NCI-H2171 (cell line): ENCODE measurements around the gene ASPDH.

ENCODE experiments used
- DNase-seq: peaks from one replicate; lab custom pipeline; 2025; lab: John Stamatoyannopoulos, UW

The ASPDH gene

GRCh38 chr19:50496189-50497021 is 17.3 kb downstream of the ASPDH start:
- no peak for DNase-seq

- DNase-seq, result no peak
Observed at GRCh38 chr19:50495020-50495531, 18.6 kb downstream of the ASPDH start.

GRCh38 chr19:50494186-50495019 is 19.3 kb downstream of the ASPDH start:
- no peak for DNase-seq

GRCh38 chr19:50493171-50493570 is 20.5 kb downstream of the ASPDH start:
- DNase-seq, result no peak

GRCh38 chr19:50492303-50493052 is 21.2 kb downstream of the ASPDH start:
- DNase-seq, result no peak

- DNase-seq, result no peak
Observed at GRCh38 chr19:50490991-50491472, 22.7 kb downstream of the ASPDH start.

- DNase-seq, result no peak
Observed at GRCh38 chr19:50490411-50490811, 23.3 kb downstream of the ASPDH start.

GRCh38 chr19:50489461-50490011 is 24.2 kb downstream of the ASPDH start:
- no peak for DNase-seq

- no peak for DNase-seq
Observed at GRCh38 chr19:50488389-50489194, 25.1 kb downstream of the ASPDH start.

- DNase-seq, result peak; percentile 16
Observed at GRCh38 chr19:50486823-50487515, 26.7 kb downstream of the ASPDH start.

- no peak for DNase-seq
Observed at GRCh38 chr19:50485284-50485955, 28.3 kb downstream of the ASPDH start.

GRCh38 chr19:50482916-50483315 is 30.8 kb downstream of the ASPDH start:
- no peak for DNase-seq

- DNase-seq, result no peak
Observed at GRCh38 chr19:50482271-50482855, 31.4 kb downstream of the ASPDH start.

- no peak for DNase-seq
Observed at GRCh38 chr19:50481351-50482149, 32.2 kb downstream of the ASPDH start.

- no peak for DNase-seq
Observed at GRCh38 chr19:50480281-50481111, 33.2 kb downstream of the ASPDH start.

GRCh38 chr19:50479761-50480251 is 33.9 kb downstream of the ASPDH start:
- DNase-seq, result no peak
